Panc1 (cell line): ENCODE measurements around the gene TECPR1.

ENCODE experiments used
- CTCF ChIP-seq: fragments of 450-650 bp; IDR thresholded peaks from 2 replicates; pipeline ENCODE4 v1.5.1; 2017; ENCODE audit warnings: mild to moderate bottlenecking
- POLR2AphosphoS5 ChIP-seq: IDR thresholded peaks from 2 replicates; pipeline ENCODE4 v1.6.1; 2012; ENCODE audit warnings: mild to moderate bottlenecking, low read depth, low read length, moderate library complexity

- TF ChIP-seq CTCF (no peak), POLR2AphosphoS5 (no peak)
Measured at GRCh38 chr7:98249106-98249505, 2.9 kb downstream of the TECPR1 start.
